Measurements from ENCODE around the gene HCCS. TPM values are rescaled to one million over a fixed set of nuclear protein-coding genes. Genes with fewer than 3 reads are reported as not detected.

HCCS gene
- total RNA-seq: 11.9 and 17.3 TPM in 2 replicates

DNA sequence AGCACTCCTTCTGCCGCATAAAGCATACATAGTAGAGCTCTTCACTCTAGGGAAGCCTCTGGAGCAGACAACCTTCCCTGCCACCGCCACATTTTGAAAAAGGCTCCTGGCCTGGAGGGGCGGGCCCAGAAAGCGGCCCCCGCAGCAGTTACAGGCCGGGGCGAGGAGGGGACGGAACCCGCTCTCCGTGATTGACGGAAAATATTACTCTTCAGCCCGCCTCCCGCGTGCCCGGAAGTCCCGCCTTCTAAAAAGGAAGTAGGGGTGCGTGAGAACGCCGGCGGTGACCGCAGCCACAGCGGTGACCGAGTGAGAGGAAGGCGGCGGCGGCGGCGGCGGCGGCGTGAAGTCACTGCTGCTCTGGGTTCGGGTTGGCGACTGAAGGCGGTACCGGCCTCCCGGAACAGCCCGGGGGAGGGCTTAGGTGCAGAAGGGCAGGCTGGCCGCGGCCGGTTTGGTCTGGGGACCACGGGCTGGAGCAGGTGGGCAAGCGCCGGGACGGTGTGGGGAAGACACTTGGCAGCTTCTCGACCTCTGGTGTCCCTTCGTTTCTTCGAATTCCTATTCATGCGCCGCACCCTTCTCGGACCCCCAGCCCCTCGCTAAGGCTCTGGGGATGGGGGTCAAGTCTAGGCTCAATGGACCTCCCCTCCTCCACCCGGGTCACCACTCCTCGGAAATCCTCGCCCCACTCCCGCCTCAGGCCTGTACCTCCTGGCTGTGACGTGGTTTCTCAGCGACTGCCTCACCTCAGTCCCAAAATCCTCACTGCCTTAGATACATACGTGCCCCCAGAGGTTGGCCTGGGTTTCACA is at the start of gene HCCS:
HCCS (plus strand) TSS at position 296 of the 815 bp plus-strand sequence. CDS start 729 bp downstream, outside the sequence.

Other genes with a start within 250 kb of the HCCS start
- gene AMELX, start 182.1 kb downstream of the HCCS start, total RNA-seq: not detected in 2 replicates